Activated naive CD8-positive, alpha-beta T cell (primary cell): ENCODE measurements around the gene CENPF.

Source experiments
- H3K27ac Mint-ChIP-seq: one replicate; pipeline ENCODE4 v1.8.0; 2021; ENCODE audit warnings: mixed read lengths
- H3K27me3 Mint-ChIP-seq: one replicate; pipeline ENCODE4 v1.8.0; 2021; ENCODE audit warnings: mixed read lengths
- H3K36me3 Mint-ChIP-seq: one replicate; pipeline ENCODE4 v1.8.0; 2021; ENCODE audit warnings: mixed read lengths
- H3K4me1 Mint-ChIP-seq: one replicate; pipeline ENCODE4 v1.8.0; 2021; ENCODE audit warnings: low read depth, mixed read lengths
- H3K4me3 Mint-ChIP-seq: one replicate; pipeline ENCODE4 v1.8.0; 2021; ENCODE audit warnings: mild to moderate bottlenecking, mixed read lengths
- H3K9me3 Mint-ChIP-seq: one replicate; pipeline ENCODE4 v1.8.0; 2021; ENCODE audit warnings: low read depth, mixed read lengths

CENPF gene

DNA sequence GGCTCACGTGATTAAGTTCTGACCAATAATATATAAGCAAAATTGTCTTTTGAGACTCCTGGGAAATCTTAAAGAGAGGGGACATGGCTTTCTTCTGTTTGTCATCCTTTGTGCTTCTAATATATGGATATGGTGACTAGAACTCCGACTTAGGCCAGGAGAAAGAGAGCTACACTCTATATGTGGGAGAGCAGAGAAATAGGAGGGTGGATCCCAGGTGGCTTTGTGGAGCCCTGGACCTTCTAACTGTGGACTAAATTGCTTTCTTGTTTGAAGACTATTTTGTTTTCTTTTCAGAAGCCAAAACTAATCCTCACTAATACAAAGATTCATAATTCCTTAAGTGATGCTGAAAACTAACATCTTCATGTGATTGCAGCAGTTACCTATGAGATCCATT, 75.0 kb downstream of the CENPF start:
- Mint-ChIP-seq H3K4me3 (no peak overlapping the region), H3K27ac (no peak overlapping the region), H3K27me3 (no peaks in the 10 kb centered on the region), H3K9me3 (no peaks in the 10 kb centered on the region), H3K4me1 (no peaks in the 10 kb centered on the region), H3K36me3 (peaks cover 3% of the 10 kb centered on the region)

DNA sequence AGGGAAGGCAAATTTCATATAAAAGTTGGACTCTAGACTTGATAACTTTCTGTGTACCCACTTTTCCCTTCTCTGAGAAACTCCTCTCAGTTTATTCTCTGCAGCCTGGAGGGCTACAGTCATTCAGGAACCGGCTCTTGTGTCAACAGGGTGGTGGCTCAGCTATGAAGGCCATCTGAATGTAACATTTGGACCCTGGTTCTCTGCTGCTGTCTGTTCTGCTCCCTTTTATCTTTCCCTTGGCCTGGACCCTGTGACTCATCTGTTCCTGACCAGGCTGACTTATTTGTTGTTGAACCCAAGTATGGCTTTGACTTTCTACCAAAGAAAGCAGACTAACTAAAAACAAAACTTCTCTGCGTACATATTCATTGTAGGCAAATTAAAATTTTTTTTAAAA, 75.4 kb downstream of the CENPF start:
- no peaks in the 10 kb centered on the region for H3K4me1 Mint-ChIP-seq
- H3K4me3 Mint-ChIP-seq = no peak overlapping the region
- H3K27ac Mint-ChIP-seq = no peak overlapping the region
- H3K27me3 Mint-ChIP-seq = no peaks in the 10 kb centered on the region
- no peaks in the 10 kb centered on the region for H3K9me3 Mint-ChIP-seq
- H3K36me3 Mint-ChIP-seq = peaks cover 3% of the 10 kb centered on the region

DNA sequence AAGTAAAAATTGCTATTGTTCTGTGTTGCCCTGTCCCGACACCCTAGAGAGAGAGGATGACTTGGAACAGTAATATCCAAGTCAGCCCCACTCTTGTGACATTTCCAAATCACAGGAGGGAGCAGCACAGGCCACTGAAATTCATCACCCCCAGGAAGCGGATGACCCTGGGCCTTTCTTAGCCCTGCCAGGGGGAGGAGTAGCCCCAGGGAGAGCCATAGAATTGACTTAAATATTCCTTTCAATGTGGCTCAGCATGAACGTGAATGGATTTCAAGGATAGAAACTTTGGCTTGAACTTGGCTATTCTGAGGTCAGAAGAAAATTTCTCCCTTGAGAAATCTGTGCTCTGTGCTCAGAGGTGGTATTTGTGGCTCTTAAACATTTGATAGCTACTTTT, 80.6 kb downstream of the CENPF start:
- Mint-ChIP-seq H3K36me3 (no peaks in the 10 kb centered on the region), H3K9me3 (no peaks in the 10 kb centered on the region), H3K27me3 (no peaks in the 10 kb centered on the region), H3K4me1 (no peaks in the 10 kb centered on the region), H3K27ac (no peak overlapping the region), H3K4me3 (no peak overlapping the region)

DNA sequence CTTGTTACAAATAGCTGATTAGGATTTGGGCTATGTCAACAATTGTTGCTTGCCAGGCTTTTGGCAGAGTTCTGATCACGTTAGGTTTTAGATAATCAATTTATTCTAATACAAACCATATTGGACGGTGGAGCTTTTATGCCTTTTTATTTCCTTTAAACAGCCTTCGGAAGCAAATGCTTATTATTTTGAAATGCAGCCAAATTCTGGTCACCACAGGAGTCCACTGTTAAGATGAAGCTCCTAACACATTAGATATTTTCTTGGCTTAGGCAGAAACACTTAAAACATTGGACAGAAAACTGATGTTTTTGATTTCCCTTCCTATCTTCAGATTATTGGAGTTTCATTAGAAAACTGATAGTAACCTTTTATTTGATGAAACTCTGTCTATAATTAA, 82.9 kb downstream of the CENPF start:
- Mint-ChIP-seq H3K27me3 (no peaks in the 10 kb centered on the region), H3K9me3 (no peaks in the 10 kb centered on the region), H3K4me1 (no peaks in the 10 kb centered on the region), H3K27ac (no peak overlapping the region), H3K4me3 (no peak overlapping the region), H3K36me3 (no peaks in the 10 kb centered on the region)

DNA sequence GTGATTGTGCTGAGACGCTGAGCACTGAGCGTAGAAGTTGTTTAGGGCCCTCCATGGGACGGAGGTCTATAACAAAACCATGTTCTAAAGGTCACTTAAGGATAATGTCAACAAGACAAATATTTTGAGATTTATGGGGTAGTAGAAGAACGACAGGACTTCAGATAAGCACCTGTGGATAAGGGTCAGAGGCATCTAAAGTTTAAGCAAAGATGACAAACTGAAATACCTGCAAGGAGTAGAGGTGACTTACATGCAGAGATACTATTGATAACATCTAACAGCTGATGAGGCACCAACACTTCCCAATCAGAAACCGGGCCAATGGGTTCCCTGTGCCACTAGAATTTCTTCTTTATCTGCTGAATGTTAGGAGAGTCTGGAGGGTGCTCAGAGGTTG, 83.5 kb downstream of the CENPF start:
- Mint-ChIP-seq H3K27me3 (no peaks in the 10 kb centered on the region), H3K36me3 (no peaks in the 10 kb centered on the region), H3K4me1 (no peaks in the 10 kb centered on the region), H3K27ac (no peak overlapping the region), H3K4me3 (no peak overlapping the region), H3K9me3 (no peaks in the 10 kb centered on the region)

DNA sequence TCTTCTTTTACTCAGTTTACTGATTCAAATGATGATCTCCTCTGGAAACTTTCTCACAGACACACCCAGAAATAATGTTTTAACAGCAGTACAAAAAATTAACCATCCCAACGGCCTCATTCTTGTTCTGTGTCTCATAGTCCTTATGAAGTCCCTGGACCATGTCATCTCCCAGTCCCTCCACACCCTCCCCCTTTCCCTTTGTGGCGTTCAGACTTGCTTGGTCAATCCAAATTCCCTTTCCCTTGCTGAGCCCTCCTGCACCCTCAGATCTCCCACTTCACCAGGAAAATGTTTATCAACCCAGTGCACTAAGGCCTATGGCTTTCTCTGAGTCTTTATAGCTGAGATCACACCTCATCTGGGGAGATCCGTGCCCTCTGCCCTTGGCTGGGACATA, 85.9 kb downstream of the CENPF start:
- Mint-ChIP-seq H3K27me3 (no peaks in the 10 kb centered on the region), H3K4me3 (no peak overlapping the region), H3K4me1 (no peaks in the 10 kb centered on the region), H3K36me3 (no peaks in the 10 kb centered on the region), H3K27ac (no peak overlapping the region), H3K9me3 (no peaks in the 10 kb centered on the region)

DNA sequence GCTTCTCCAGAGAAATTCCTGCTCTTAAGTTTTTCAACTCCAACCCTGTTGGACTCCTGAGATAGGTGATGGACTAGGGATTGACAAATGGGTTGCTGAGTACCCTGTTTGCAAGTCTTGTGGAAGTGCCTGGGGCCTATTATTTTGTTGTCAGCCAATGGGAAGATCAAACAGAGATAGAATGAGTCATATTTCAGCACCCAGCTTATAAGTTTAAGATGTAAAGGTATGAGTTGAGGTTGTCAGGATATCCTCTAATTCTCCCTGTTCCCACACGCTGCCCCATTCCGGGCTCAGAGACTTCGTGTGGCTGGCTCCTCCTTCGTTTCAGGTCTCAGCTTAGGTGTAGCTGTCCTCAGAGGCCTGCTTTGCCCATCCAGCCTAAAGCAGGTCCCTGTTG, 91.8 kb downstream of the CENPF start:
- no peak overlapping the region for H3K27ac Mint-ChIP-seq
- H3K36me3 Mint-ChIP-seq = no peaks in the 10 kb centered on the region
- no peaks in the 10 kb centered on the region for H3K9me3 Mint-ChIP-seq
- H3K4me1 Mint-ChIP-seq = no peaks in the 10 kb centered on the region
- no peak overlapping the region for H3K4me3 Mint-ChIP-seq
- H3K27me3 Mint-ChIP-seq = no peaks in the 10 kb centered on the region

DNA sequence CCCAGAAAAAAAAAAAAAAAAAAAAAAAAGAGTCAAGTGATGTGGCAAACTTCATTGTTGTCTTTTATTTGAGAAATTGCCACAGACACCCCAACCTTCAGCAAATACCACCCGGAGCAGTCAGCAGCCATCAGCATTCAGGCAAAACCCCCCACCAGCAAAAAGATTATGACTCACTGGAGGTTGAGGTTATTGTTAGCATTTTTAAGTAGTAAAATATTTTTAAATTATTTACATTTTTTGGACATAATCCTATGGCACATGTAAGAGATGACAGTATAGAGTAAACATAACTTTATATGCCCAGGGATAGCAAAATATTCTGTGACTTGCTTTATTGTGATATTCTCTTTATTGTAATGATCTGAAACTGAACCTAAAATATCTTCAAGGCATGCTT, 95.6 kb downstream of the CENPF start:
- H3K27ac Mint-ChIP-seq = no peak overlapping the region
- no peaks in the 10 kb centered on the region for H3K4me1 Mint-ChIP-seq
- H3K27me3 Mint-ChIP-seq = no peaks in the 10 kb centered on the region
- H3K9me3 Mint-ChIP-seq = peaks cover 2% of the 10 kb centered on the region
- H3K4me3 Mint-ChIP-seq = no peak overlapping the region
- no peaks in the 10 kb centered on the region for H3K36me3 Mint-ChIP-seq

DNA sequence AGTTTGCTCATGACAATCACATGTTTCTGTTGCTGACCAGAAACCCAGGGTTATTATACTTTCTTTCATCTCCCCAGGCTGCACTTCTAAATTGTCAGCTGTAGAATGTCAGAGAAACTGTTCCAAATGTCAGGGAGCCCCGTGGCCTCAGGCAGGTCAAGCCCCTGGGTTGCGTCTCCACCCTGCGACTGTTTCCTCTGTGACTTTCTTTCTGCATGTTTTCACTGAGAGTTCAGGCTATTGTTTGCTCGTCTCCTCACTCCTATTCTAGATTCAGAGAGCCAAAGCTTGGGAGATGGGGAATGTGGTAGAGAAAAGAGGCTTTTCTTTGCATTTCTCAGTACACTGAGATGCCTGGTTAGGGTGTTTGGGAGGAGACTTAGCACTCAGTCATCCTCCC, 97.4 kb downstream of the CENPF start:
- H3K4me3 Mint-ChIP-seq = no peak overlapping the region
- H3K9me3 Mint-ChIP-seq = peaks cover 15% of the 10 kb centered on the region
- no peaks in the 10 kb centered on the region for H3K4me1 Mint-ChIP-seq
- no peaks in the 10 kb centered on the region for H3K36me3 Mint-ChIP-seq
- no peaks in the 10 kb centered on the region for H3K27me3 Mint-ChIP-seq
- no peak overlapping the region for H3K27ac Mint-ChIP-seq

DNA sequence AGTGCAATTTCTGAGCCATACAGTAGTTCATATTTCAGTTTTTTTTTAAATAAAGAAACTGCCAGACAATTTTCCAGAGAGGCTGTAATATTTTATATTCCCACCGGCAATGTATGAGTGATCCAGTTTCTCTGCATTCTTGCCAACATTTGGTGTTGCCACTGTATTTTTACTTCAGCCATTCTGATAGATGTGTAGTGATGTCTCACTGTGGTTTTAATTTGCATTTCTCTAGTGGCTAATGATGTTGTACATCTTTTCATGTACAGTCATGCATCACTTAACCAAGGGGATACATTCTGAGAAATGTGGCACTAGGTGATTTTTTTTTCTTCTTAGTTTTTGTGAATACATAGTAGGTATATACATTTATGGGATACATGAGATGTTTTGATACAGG, 99.6 kb downstream of the CENPF start:
- Mint-ChIP-seq H3K27me3 (no peaks in the 10 kb centered on the region), H3K27ac (no peak overlapping the region), H3K4me1 (no peaks in the 10 kb centered on the region), H3K4me3 (no peak overlapping the region), H3K36me3 (peaks cover 3% of the 10 kb centered on the region), H3K9me3 (peaks cover 18% of the 10 kb centered on the region)

DNA sequence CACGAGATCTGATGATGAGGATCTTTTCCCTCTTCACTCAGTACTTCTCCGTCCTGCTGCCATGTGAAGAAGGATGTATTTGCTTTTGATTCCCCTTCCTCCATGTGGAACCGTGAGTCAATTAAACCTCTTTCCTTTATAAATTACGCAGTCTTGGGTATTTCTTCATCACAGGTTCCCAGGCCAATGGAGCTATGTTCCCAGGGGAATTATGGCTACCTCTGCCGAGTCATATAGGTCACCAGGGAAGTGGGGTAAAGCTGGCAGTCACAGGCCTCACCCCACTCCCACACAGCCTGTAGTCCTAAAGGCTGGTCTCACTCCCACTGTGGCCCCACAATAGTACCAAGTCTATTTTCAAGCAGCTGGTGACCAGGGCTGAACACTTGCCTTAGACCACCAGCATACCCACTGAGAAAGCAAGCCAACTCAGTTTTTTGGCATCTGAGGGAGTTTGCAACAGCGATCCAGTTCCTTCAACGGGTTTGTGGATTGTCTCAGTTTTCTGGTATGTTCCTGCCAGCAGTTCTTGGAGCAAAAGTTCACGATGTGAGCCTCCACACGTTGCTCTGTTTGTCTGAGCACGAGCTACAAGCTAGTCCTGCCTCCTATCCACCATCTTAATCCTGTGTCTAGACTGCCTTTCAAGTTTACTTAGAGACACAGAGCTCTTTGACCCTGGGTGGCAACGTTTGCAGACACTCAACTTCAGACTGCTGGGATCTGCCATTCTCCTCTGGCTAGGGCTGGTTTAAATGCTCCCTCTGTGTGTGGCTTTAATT, 104.5 kb downstream of the CENPF start:
- H3K4me3 Mint-ChIP-seq = no peak overlapping the region
- H3K4me1 Mint-ChIP-seq = no peaks in the 10 kb centered on the region
- H3K36me3 Mint-ChIP-seq = peaks cover 6% of the 10 kb centered on the region
- peaks cover 18% of the 10 kb centered on the region for H3K9me3 Mint-ChIP-seq
- H3K27me3 Mint-ChIP-seq = no peaks in the 10 kb centered on the region
- H3K27ac Mint-ChIP-seq = no peak overlapping the region

DNA sequence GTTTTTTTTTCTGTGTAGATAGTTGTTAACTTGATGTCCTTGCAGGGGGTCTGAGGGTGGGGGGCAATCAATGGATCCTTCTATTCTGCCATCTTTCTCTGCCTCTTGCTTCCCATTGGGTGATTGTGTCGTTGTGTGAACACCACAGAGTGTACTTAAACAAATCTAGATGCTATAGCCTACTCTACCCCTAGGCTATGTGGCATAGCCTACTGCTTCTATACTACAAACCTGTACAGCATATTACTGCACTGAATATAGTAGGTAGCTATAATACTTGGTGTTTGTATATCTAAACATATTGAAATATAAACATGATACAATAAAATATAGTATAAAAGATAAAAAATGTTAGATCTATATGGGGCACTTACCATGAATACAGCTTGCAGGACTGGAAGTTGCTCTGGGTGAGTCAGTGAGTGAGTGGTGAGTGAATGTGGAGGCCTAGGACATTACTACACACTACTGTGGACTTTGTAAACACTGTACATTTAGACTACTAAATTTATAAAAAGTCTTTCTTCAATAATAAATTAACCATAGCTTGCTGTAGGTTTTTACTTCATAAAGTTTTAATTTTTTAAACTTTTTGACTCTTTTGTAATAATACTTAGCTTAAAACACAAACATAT, 105.4 kb downstream of the CENPF start:
- no peaks in the 10 kb centered on the region for H3K27me3 Mint-ChIP-seq
- peaks cover 18% of the 10 kb centered on the region for H3K9me3 Mint-ChIP-seq
- no peak overlapping the region for H3K4me3 Mint-ChIP-seq
- peaks cover 6% of the 10 kb centered on the region for H3K36me3 Mint-ChIP-seq
- no peaks in the 10 kb centered on the region for H3K4me1 Mint-ChIP-seq
- no peak overlapping the region for H3K27ac Mint-ChIP-seq

DNA sequence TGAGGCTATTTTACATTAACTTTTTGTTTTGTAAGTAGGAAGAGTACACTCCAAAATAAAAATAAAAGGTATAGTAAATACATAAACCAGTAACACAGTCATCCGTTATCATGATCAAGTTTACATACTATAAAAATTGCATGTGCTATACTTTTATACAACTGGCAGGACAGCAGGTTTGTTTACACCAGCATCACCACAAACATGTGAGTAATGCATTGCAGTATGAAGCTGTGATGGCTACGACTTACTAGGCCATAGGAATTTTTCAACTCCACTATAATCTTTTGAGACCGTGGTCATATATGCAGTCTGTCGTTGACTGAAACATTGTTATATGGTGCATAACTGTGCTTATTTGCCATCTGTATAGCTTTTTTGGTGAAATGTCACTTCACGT, 106.2 kb downstream of the CENPF start:
- Mint-ChIP-seq H3K27me3 (no peaks in the 10 kb centered on the region), H3K27ac (no peak overlapping the region), H3K4me3 (no peak overlapping the region), H3K36me3 (peaks cover 6% of the 10 kb centered on the region), H3K9me3 (peaks cover 10% of the 10 kb centered on the region), H3K4me1 (no peaks in the 10 kb centered on the region)

DNA sequence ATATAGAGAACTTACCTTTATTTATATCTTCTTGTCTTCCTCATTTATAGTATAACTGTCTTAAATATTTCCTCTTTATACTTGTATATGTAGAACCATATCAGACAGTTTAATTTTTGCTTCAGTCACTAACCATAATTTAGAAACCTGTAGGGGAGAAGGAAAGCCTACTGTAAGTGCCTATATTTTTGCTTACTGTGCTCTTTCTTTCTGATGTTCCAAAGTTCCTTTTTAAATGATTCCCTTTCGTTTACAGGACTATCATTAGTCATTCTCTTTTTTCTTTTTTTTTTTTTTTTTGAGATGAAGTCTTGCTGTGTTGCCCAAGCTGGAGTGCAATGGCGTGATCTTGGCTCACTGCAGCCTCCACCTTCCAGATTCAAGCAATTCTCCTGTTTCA, 109.7 kb downstream of the CENPF start:
- Mint-ChIP-seq H3K4me3 (no peak overlapping the region), H3K27me3 (peaks cover 2% of the 10 kb centered on the region), H3K27ac (no peak overlapping the region), H3K4me1 (no peaks in the 10 kb centered on the region), H3K36me3 (peaks cover 3% of the 10 kb centered on the region), H3K9me3 (no peaks in the 10 kb centered on the region)
